Activated CD4-positive, alpha-beta T cell treated with anti-CD3 and anti-CD28 coated beads, Interleukin-2, amount 10 ng/mL, durations not matched to agents 24 days and 14 days (primary cell): ENCODE results near the gene CDA. TPM values are rescaled to one million over a fixed set of nuclear protein-coding genes. Genes with fewer than 3 reads are reported as not detected.

ENCODE experiments used
- DNase-seq: peaks from one replicate; pipeline ENCODE4 v3.0.0; 2022
- H3K27ac Mint-ChIP-seq: one replicate; pipeline ENCODE4 v1.8.0; 2022; ENCODE audit warnings: mild to moderate bottlenecking, mixed read lengths
- H3K27me3 Mint-ChIP-seq: one replicate; pipeline ENCODE4 v1.8.0; 2022; ENCODE audit warnings: mixed read lengths
- H3K36me3 Mint-ChIP-seq: one replicate; pipeline ENCODE4 v1.8.0; 2022; ENCODE audit warnings: low read depth, mild to moderate bottlenecking, mixed read lengths
- H3K4me1 Mint-ChIP-seq: one replicate; pipeline ENCODE4 v1.8.0; 2021; ENCODE audit warnings: mixed read lengths
- H3K4me3 Mint-ChIP-seq: one replicate; pipeline ENCODE4 v1.8.0; 2022; ENCODE audit warnings: mild to moderate bottlenecking, moderate library complexity, mixed read lengths
- H3K9me3 Mint-ChIP-seq: one replicate; pipeline ENCODE4 v1.8.0; 2021; ENCODE audit warnings: mixed read lengths
- intact Hi-C: fragments of 100-400 bp; cut with micrococcal nuclease; formaldehyde crosslinking; loops from one replicate; pipeline ENCODE4 v1.15.1; 2023
- total RNA-seq: library from RNA; stranded (reverse); gene quantifications from 2 replicates; pipeline ENCODE4 v1.2.3, GENCODE V29; 2022

Gene CDA
- not detected in 2 replicates for total RNA-seq

DNA sequence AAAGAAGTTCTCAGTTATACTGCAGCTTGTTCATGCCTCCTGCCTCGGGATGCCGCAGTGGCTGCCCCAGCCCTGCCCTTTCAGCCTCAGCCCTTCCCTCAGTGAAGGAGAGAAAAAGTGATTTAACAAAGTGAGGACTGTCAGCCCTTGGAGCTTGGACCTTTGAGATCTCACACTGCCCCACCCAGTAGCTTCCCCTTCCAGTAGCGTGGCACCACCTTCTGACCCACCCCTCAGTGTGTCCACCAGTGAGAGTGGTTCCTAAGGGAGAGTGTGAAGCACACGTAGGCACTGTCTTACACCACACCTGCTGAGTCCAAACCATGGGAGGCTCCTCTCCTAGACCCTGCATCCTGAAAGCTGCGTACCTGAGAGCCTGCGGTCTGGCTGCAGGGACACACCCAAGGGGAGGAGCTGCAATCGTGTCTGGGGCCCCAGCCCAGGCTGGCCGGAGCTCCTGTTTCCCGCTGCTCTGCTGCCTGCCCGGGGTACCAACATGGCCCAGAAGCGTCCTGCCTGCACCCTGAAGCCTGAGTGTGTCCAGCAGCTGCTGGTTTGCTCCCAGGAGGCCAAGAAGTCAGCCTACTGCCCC is at the start of gene CDA:
Gene CDA, plus strand, starts transcription at position 464 of the 592 bp plus-strand sequence. Its CDS starts 33 bp downstream, at position 497.
- intact Hi-C loops: no loop called here
- no peaks in the 10 kb centered on the region for H3K9me3 Mint-ChIP-seq
- H3K36me3 Mint-ChIP-seq: no peaks in the 10 kb centered on the region
- peaks cover 8% of the 10 kb centered on the region for H3K4me1 Mint-ChIP-seq
- H3K27me3 Mint-ChIP-seq: peaks cover 42% of the 10 kb centered on the region
- no peak for DNase-seq
- H3K27ac Mint-ChIP-seq: no peak within 1 kb of the TSS
- H3K4me3 Mint-ChIP-seq: no peak within 1 kb of the TSS

DNA sequence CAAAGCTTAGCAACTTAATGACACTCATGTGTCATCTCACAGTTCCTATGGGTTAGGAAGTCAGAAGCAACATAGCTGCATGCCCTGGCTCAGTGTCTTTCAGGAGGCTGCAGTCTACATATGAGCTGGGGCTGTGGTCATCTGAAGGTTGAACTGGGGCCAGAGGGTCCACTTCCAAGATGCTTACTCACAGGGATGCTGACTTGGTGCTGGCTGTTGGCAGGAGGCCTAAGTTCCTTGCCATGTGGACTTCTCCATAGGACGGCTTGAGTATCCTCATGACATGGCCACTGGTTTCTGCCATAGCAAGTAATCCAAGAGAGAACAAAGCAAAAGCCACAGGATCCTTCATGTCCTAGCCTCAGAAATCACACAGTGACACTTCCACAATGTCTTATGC is 48.6 kb upstream of the CDA start:
- Mint-ChIP-seq H3K9me3 (no peaks in the 10 kb centered on the region), H3K27me3 (peaks cover 31% of the 10 kb centered on the region), H3K4me3 (no peak overlapping the region), H3K27ac (no peak overlapping the region), H3K4me1 (no peaks in the 10 kb centered on the region), H3K36me3 (no peaks in the 10 kb centered on the region)
- no peak for DNase-seq
- intact Hi-C loops: no loop called here

DNA sequence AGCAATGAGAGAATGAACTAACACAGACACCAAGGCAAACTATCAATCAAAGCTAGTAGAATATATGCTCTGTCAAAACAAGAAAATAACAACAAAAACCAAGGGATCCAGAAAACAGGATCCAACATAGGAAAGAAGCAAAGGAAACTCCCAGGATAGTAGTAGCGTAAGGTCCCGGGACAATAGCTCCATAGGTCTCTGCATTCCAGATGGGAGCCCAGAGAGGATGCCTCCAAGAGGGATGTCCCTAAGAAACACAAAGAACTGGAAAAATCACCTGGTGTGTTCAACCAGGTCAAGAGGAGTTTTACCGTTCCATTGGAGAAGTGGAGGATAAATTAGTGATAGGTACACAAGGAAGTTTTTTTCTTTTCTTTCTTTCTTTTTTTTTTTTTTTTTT is 42.3 kb upstream of the CDA start:
- Mint-ChIP-seq H3K27ac (no peak overlapping the region), H3K4me1 (no peaks in the 10 kb centered on the region), H3K36me3 (no peaks in the 10 kb centered on the region), H3K4me3 (no peak overlapping the region), H3K27me3 (peaks cover 38% of the 10 kb centered on the region), H3K9me3 (no peaks in the 10 kb centered on the region)
- intact Hi-C loops: no loop called here
- no peak for DNase-seq

DNA sequence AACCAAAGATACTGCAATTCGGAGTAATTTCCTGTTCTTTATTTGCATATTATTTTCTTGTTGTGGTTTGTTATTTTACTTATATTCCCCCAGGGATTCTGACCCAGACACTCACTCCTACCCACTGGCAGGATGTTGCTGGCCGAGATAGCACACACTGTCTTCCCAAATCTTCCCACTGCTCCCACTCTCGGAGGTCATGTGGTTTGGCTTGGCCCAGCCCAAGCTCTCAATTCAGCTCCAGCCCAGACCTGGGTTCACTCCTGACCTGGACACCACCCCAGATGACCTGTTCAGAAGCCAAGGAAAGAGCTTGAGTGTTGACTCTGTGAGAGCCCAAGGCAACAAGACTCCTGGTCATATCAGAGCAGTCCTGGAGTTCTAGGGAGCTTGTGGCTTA is 37.7 kb upstream of the CDA start:
- peaks cover 42% of the 10 kb centered on the region for H3K27me3 Mint-ChIP-seq
- no peak overlapping the region for H3K4me3 Mint-ChIP-seq
- no peak for DNase-seq
- intact Hi-C loops: no loop called here
- no peaks in the 10 kb centered on the region for H3K9me3 Mint-ChIP-seq
- peaks cover 1% of the 10 kb centered on the region for H3K4me1 Mint-ChIP-seq
- no peaks in the 10 kb centered on the region for H3K36me3 Mint-ChIP-seq
- H3K27ac Mint-ChIP-seq: no peak overlapping the region

DNA sequence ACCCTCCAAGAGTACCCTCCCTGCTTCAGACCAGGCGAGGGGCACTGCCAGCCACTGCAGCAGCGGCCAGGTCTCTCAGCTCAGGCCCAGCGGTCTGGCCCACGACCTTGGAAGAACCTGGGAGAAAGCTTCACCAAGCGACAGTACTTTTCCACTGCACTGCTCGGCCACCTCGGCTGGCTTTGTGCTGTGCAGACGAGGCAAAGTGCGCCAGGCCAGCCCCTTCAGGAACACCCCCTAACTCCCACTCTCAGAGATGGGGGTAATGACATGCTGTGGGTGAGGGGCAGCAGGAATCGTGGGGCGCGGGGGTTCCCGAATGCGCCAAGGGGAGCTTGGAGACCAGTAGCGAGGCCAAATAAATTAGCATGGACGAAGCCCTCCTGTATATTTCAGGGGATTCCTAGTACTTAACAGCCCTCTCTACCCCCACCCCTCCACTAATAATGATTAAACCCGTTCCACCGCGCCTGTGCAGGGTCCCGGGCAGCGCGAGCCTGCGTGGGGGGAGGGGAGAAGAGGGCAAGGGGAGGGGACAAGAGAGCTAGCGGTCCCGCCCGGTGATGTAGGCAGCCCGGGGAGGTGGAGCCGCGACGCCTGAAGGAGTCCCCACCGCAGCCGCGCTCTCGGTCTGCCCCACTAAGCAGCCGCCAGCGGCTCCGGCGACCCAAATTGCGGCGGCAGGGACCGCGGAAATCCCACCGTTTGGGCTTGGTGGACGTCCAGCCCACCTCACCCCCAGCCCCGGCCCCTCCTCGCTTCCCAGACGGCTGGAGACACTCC is 36.8 kb upstream of the CDA start, which contains the start of gene FAM43B:
Gene FAM43B, plus strand, starts transcription at position 629 of the 783 bp plus-strand sequence. CDS start 401 bp downstream, outside the sequence.
- Mint-ChIP-seq H3K27ac (no peak within 1 kb of the TSS), H3K27me3 (peaks cover 35% of the 10 kb centered on the region), H3K9me3 (no peaks in the 10 kb centered on the region), H3K4me1 (peaks cover 1% of the 10 kb centered on the region), H3K4me3 (no peak within 1 kb of the TSS), H3K36me3 (no peaks in the 10 kb centered on the region)
- no peak for DNase-seq
- intact Hi-C loops: no loop called here

DNA sequence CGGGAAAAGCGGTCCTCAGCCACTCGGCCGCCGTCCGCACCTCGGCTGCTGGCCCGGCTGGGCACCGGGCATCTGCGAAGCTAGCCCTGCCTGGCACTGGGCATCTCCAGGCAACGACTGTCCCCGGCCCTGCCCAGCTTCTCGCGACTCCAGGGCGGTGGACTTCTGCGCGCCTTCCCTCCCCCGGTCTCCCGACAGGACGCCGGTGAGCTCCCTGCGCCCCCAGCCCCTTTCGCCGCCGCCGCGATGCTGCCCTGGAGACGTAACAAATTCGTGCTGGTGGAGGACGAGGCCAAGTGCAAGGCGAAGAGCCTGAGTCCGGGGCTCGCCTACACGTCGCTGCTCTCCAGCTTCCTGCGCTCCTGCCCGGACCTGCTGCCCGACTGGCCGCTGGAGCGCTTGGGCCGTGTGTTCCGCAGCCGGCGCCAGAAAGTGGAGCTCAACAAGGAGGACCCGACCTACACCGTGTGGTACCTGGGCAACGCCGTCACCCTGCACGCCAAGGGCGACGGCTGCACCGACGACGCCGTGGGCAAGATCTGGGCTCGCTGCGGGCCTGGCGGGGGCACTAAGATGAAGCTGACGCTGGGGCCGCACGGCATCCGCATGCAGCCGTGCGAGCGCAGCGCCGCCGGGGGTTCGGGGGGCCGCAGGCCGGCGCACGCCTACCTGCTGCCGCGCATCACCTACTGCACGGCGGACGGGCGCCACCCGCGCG is 36.0 kb upstream of the CDA start:
- H3K4me1 Mint-ChIP-seq: peaks cover 1% of the 10 kb centered on the region
- intact Hi-C loops: no loop called here
- H3K36me3 Mint-ChIP-seq: no peaks in the 10 kb centered on the region
- no peak for DNase-seq
- peaks cover 35% of the 10 kb centered on the region for H3K27me3 Mint-ChIP-seq
- H3K27ac Mint-ChIP-seq: no peak overlapping the region
- H3K4me3 Mint-ChIP-seq: no peak overlapping the region
- no peaks in the 10 kb centered on the region for H3K9me3 Mint-ChIP-seq

DNA sequence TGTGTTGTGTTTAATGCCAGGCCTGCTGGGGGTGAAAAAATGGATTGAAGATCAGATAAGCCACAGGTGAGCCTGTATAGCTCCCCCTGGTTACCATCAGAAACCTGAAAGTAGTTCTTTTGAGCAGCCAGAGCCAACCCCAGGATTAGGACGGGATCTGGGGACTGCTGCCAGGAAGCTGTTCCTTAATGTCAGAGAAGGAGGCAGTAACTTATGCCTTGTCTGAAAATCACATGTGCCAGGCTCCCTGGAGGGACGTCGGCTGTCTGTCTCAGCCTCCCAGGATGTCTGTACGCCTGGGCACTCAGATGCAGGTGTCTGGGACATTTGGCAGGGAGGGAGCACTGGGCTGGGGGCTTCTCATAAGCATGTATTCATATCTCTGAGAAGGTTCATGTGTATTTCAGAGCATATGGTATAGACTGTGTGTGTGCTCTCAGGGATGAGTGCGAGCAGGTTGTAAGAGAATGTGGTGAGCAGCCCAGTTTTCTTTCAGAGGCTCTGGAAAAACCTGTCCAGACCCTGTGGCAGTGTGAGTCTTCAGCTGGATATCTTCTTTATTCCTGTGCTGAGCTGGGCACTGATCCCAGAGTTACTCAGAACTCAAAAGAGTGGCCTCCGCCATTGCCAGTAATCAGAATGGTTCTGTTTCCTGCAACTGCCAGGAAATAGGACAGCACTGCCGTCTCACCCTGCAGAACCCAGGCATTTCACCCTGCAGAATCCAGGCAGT is 33.7 kb upstream of the CDA start:
- H3K4me3 Mint-ChIP-seq: no peak overlapping the region
- DNase-seq: no peak
- no peak overlapping the region for H3K27ac Mint-ChIP-seq
- no peaks in the 10 kb centered on the region for H3K9me3 Mint-ChIP-seq
- no peaks in the 10 kb centered on the region for H3K36me3 Mint-ChIP-seq
- H3K27me3 Mint-ChIP-seq: peaks cover 31% of the 10 kb centered on the region
- peaks cover 1% of the 10 kb centered on the region for H3K4me1 Mint-ChIP-seq
- intact Hi-C loops: no loop called here

DNA sequence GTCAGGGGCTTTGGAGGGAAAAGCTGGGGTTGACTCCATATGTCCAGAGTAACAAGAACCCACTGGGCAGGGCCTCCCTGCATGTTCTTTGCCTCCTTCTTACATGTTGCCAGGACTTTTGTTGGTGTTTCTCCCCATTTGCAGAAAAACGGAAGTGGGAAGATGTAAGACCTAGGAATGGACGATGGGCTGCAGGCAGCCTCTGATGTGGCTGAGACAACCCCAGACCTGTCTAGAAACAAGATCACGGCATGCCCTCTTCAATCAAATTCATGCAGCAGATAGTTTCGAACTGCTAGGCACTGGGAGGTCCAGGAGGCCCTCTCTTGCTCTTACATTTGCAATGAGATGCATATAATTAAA is 33.2 kb upstream of the CDA start:
- Mint-ChIP-seq H3K27ac (no peak overlapping the region), H3K36me3 (no peaks in the 10 kb centered on the region), H3K4me1 (peaks cover 1% of the 10 kb centered on the region), H3K4me3 (no peak overlapping the region), H3K27me3 (peaks cover 31% of the 10 kb centered on the region), H3K9me3 (no peaks in the 10 kb centered on the region)
- intact Hi-C loops: no loop called here
- no peak for DNase-seq

DNA sequence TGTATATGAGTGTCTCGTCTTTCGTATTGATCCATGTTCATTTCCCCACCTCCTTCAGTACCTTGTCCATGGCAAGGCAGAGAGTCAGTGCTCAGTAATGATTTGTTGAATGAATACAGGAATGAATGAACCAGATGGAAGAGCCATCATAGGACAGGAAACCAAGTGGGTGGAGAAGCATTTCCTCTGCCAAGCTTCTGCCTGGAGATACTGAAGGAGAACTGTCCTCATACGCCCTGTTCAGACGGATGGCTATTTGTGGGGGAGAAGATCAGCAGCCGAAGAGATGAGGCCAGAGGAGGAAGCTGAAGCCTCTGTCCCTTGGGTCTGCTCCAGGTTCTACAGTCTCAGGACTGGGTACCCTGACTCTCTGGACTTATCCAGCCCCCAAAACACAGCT is 30.7 kb upstream of the CDA start:
- Mint-ChIP-seq H3K4me1 (peaks cover 1% of the 10 kb centered on the region), H3K36me3 (no peaks in the 10 kb centered on the region), H3K4me3 (no peak overlapping the region), H3K27ac (no peak overlapping the region), H3K27me3 (peaks cover 19% of the 10 kb centered on the region), H3K9me3 (no peaks in the 10 kb centered on the region)
- no peak for DNase-seq
- intact Hi-C loops: no loop called here

DNA sequence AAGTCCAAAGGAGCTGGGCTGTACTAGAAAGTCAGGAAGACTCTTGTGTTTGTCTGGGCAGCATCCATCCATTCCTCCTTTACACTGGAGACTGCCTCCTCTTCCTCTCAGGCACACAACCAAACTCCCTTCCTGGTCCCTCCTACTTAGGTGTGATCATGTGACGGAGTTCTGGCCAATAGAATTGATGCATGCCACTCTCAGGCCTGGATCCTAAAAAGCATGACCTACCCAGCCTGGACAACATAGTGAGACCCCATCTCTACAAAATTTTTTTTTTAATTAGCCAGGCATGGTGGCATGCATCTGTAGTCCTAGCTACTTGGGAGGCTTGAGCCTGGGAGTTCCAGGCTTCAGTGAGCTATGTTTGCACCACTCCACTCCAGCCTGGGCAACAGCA is 27.9 kb upstream of the CDA start:
- H3K4me3 Mint-ChIP-seq: no peak overlapping the region
- H3K9me3 Mint-ChIP-seq: no peaks in the 10 kb centered on the region
- H3K27me3 Mint-ChIP-seq: peaks cover 7% of the 10 kb centered on the region
- H3K36me3 Mint-ChIP-seq: no peaks in the 10 kb centered on the region
- intact Hi-C loops: no loop called here
- H3K4me1 Mint-ChIP-seq: no peaks in the 10 kb centered on the region
- no peak overlapping the region for H3K27ac Mint-ChIP-seq
- no peak for DNase-seq

DNA sequence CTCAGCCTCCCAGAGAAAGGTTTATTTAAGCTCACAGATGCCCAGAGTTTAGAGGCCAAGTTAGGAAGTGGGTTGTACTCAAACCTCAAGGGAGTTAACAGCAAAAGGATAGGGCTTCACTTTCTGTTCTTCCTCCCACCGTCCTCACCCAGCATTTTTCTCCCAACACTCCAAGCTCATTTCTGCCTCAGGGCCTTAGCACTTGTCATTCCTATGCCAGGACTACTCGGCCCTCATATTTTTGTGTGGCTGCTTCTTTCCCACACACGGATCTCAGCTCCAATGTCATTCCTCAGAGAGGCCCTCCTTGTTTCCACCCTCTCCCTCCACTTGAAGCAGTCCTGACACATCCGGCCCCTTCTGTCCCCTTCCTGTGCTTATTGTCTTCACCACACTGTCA is 23.7 kb upstream of the CDA start:
- Mint-ChIP-seq H3K4me1 (no peaks in the 10 kb centered on the region), H3K4me3 (no peak overlapping the region), H3K27ac (no peak overlapping the region), H3K27me3 (peaks cover 12% of the 10 kb centered on the region), H3K9me3 (peaks cover 3% of the 10 kb centered on the region), H3K36me3 (no peaks in the 10 kb centered on the region)
- DNase-seq: no peak
- intact Hi-C loops: no loop called here

DNA sequence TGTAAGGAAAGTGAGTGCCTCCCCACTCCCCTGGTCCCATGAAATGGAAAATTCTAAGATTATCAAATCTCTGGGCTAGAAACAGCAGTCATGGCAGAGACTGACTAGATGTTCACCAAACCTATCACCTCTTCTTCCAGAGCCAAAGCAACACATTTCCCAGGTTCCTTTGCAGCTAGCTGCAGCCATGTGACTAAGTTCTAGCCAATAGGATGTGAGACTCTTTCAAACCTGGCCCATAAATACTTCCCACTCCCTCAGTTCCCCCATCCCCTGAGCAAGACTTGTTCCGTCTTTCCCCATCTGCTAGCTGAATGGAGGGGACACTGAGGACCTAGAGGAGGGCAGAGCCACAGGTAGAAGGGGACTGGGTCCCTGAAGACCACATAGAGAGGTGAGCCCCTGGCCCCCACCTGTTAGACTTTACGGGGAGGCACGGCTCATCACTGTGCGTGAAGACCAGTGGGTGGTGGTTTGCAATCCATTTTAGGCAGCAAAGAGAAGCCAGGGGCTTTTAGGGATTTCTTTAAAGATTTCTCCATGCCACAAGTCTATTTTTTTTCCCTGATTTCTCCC is 19.3 kb upstream of the CDA start:
- Mint-ChIP-seq H3K4me3 (no peak overlapping the region), H3K4me1 (peaks cover 5% of the 10 kb centered on the region), H3K27ac (no peak overlapping the region), H3K27me3 (peaks cover 19% of the 10 kb centered on the region), H3K36me3 (no peaks in the 10 kb centered on the region), H3K9me3 (peaks cover 6% of the 10 kb centered on the region)
- DNase-seq: no peak
- intact Hi-C loops: loop anchor here (10.0 kb wide), 1 partner anchor 625 kb away; no protein-coding TSS in a partner anchor

DNA sequence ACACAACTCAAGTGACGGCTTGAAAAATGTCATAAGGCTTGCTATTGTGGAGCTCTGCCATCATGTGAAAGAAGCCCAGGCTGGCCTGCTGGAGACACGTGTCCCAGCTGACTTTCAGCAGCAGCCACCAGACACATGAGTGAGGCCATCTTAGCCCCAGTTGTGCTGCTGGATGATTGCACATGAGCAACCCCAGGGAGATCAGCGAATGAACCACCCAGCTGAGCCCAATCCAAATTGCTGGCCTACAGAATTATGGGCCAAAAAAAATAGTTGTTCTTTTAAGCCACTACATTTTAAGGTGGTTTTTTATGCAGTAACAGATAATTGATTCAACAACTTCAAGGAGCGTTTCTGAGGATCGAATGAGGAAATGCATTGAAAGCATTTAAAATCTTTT is 17.5 kb upstream of the CDA start:
- H3K4me3 Mint-ChIP-seq: no peak overlapping the region
- no peaks in the 10 kb centered on the region for H3K36me3 Mint-ChIP-seq
- peaks cover 6% of the 10 kb centered on the region for H3K9me3 Mint-ChIP-seq
- H3K4me1 Mint-ChIP-seq: peaks cover 5% of the 10 kb centered on the region
- H3K27ac Mint-ChIP-seq: no peak overlapping the region
- intact Hi-C loops: loop anchor here (10.0 kb wide), 1 partner anchor 623 kb away; no protein-coding TSS in a partner anchor
- no peak for DNase-seq
- H3K27me3 Mint-ChIP-seq: peaks cover 24% of the 10 kb centered on the region
